GM12878 (cell line): ENCODE results near the gene HMGN3. TPM values are rescaled to one million over a fixed set of nuclear protein-coding genes. Genes with fewer than 3 reads are reported as not detected.

Source experiments
- ATAC-seq: fragments of 200-7000 bp; cut with Tn5 transposase; 3 replicates; pipeline ENCODE4 v1.9.1; 2020; ENCODE audit warnings: mild to moderate bottlenecking, moderate library complexity
- BruUV-seq: library from RNA; stranded (reverse); fragments of 400-500 nt; replicated peaks from 2 replicates; lab custom pipeline; 2021; lab: Mats Ljungman, UMichigan
- CTCF ChIA-PET: fragments of 300-600 bp; sonication (Branson Sonifier 250); formaldehyde crosslinking; extraction: SDS; loops from one replicate; lab custom pipeline; 2021; ENCODE audit warnings: inconsistent platforms; lab: Yijun Ruan, JAX
- POLR2A ChIA-PET: fragments of 350-600 bp; formaldehyde crosslinking; extraction: SDS; loops from one replicate; lab custom pipeline; 2021; ENCODE audit warnings: inconsistent platforms; lab: Charles Lee
- RAD21 ChIA-PET: fragments of 300-600 bp; sonication (Branson Sonifier 250); formaldehyde crosslinking; loops from one replicate; lab custom pipeline; 2023; ENCODE audit warnings: antibody characterized with exemption; ENCODE audit not compliant: unreplicated experiment; lab: Charles Lee
- SMC1A ChIA-PET: fragments of 300-600 bp; sonication (Branson Sonifier 250); formaldehyde crosslinking; loops from one replicate; lab custom pipeline; 2023; ENCODE audit not compliant: unreplicated experiment, uncharacterized antibody; lab: Charles Lee
- DNase-seq: peaks from one replicate; pipeline ENCODE4 v3.0.0-alpha.2; 2011; ENCODE audit warnings: low read depth, low spot score
- FAIRE-seq: peaks from 3 replicates; lab custom pipeline; 2011; peaks lifted over from hg19 to GRCh38; lab: Jason Lieb, UNC
- H2AFZ ChIP-seq: 2 replicates; pipeline ENCODE4 v1.6.0; 2011; ENCODE audit warnings: low read depth, low read length, control low read depth; ENCODE audit not compliant: control insufficient read depth
- H3K27ac ChIP-seq: 2 replicates; pipeline ENCODE4 v1.5.1; 2011; ENCODE audit warnings: control low read depth; ENCODE audit not compliant: control insufficient read depth, insufficient read depth
- H3K27me3 ChIP-seq, 2 experiments: replicated peaks in 1 of 2; 2 replicates each; pipeline versions ENCODE4 v1.6.0 to v1.6.1; 2011; ENCODE audit warnings: low read length in 1 of 2; ENCODE audit not compliant: control insufficient read depth in 2 of 2, insufficient read depth in 2 of 2
- H3K36me3 ChIP-seq, 2 experiments: 2 replicates each; pipeline ENCODE4 v1.5.1; 2011; ENCODE audit warnings: low read length in 1 of 2; ENCODE audit not compliant: control insufficient read depth in 2 of 2, insufficient read depth in 2 of 2
- H3K4me1 ChIP-seq: 2 replicates; pipeline ENCODE4 v1.6.1; 2011; ENCODE audit warnings: mild to moderate bottlenecking, low read length, moderate library complexity, mixed read lengths; ENCODE audit not compliant: control insufficient read depth, insufficient read depth
- H3K4me2 ChIP-seq: 2 replicates; pipeline ENCODE4 v1.6.0; 2011; ENCODE audit warnings: control low read depth; ENCODE audit not compliant: control insufficient read depth, insufficient read depth
- H3K4me3 ChIP-seq: fragments of 200-600 bp; sonication (generic); 2 replicates; pipeline ENCODE4 v1.5.1; 2016
- H3K79me2 ChIP-seq: 2 replicates; pipeline ENCODE4 v1.6.0; 2011; ENCODE audit warnings: low read length; ENCODE audit not compliant: control insufficient read depth, insufficient read depth
- H3K9ac ChIP-seq: 2 replicates; pipeline ENCODE4 v1.8.0; 2011; ENCODE audit warnings: low read length, control low read depth, mixed read lengths; ENCODE audit not compliant: control insufficient read depth, insufficient read depth
- H3K9me3 ChIP-seq: replicated peaks from 3 replicates; pipeline ENCODE4 v1.5.1; 2011; ENCODE audit warnings: mild to moderate bottlenecking, low read length; ENCODE audit not compliant: control insufficient read depth, insufficient read depth
- H4K20me1 ChIP-seq: 2 replicates; pipeline ENCODE4 v1.6.0; 2011; ENCODE audit not compliant: control insufficient read depth, insufficient read depth
- BACH1 ChIP-seq: fragments of 450-650 bp; IDR thresholded peaks from 2 replicates; pipeline ENCODE4 v1.6.1; 2017; ENCODE audit warnings: mild to moderate bottlenecking, borderline replicate concordance
- GATAD2B ChIP-seq: fragments of 450-650 bp; conservative IDR thresholded peaks from 2 replicates; pipeline ENCODE4 v1.6.1; 2017; ENCODE audit warnings: low read depth, mild to moderate bottlenecking, moderate library complexity
- MXI1 ChIP-seq: fragments of 150-350 bp; IDR thresholded peaks from 2 replicates; pipeline ENCODE4 v1.6.1; 2011; ENCODE audit warnings: low read depth, mild to moderate bottlenecking, inconsistent platforms, low read length, improper control_type of control experiment
- NFIC ChIP-seq: IDR thresholded peaks from 2 replicates; pipeline ENCODE4 v1.6.1; 2012; ENCODE audit warnings: low read depth, mild to moderate bottlenecking, inconsistent platforms, low read length, moderate library complexity
- NFXL1 ChIP-seq: fragments of 450-650 bp; IDR thresholded peaks from 2 replicates; pipeline ENCODE4 v1.6.1; 2017; ENCODE audit warnings: antibody characterized with exemption, mild to moderate bottlenecking, borderline replicate concordance
- PAX8 ChIP-seq: fragments of 450-650 bp; IDR thresholded peaks from 2 replicates; pipeline ENCODE4 v1.6.1; 2017; ENCODE audit warnings: mild to moderate bottlenecking, moderate library complexity
- PRDM15 ChIP-seq: fragments of 450-650 bp; formaldehyde crosslinking; IDR thresholded peaks from 2 replicates; pipeline ENCODE4 v1.4.0; 2020; ENCODE audit warnings: mild to moderate bottlenecking, moderate library complexity
- SMC3 ChIP-seq: IDR thresholded peaks from 2 replicates; pipeline ENCODE4 v1.6.1; 2011; ENCODE audit warnings: low read length, improper control_type of control experiment, borderline replicate concordance
- ZBED1 ChIP-seq: IDR thresholded peaks from 2 replicates; pipeline ENCODE4 v1.6.1; 2016; ENCODE audit warnings: borderline replicate concordance
- WGBS: methylation state at CpG from one replicate; pipeline ENCODE4 v1.1.6; 2016; ENCODE audit warnings: low lambda C conversion rate; ENCODE audit not compliant: insufficient replicate concordance, insufficient coverage; ENCODE audit errors: missing lambda C conversion rate; 5-methylcytosine and 5-hydroxymethylcytosine counted together
- in situ Hi-C: fragments of 300-500 bp; cut with MboI; formaldehyde crosslinking; loops from 9 replicates; pipeline ENCODE4 v1.14.3; 2018; ENCODE audit warnings: mixed read lengths
- intact Hi-C: fragments of 100-400 bp; cut with micrococcal nuclease; formaldehyde crosslinking; loops from one replicate; pipeline ENCODE4 v1.14.2; 2022; ENCODE audit not compliant: unreplicated experiment
- polyA plus RNA-seq, 11 experiments: library from polyadenylated mRNA; depleted of rRNA in 4 of 11; unstranded in 6 of 11; stranded (reverse) in 5 of 11; fragments of >200 nt; fragmentation: Nextera tagmentation in 4 of 11; fragmentation: Illumina TruSeq in 1 of 11; extraction: Ambion mirVana in 4 of 11; extraction: Trizol in 1 of 11; gene quantifications; 1 replicate in 1 of 11; 2 replicates in 10 of 11; pipeline versions ENCODE4 v1.2.1 to v1.2.3, GENCODE V29; 2011 to 2016; ENCODE audit warnings: inconsistent platforms in 2 of 11, missing spikeins in 2 of 11, low read depth in 1 of 11
- total RNA-seq, 4 experiments: library from RNA; depleted of rRNA in 3 of 4; stranded (reverse); fragments of >200 nt in 3 of 4; fragmentation: Illumina TruSeq in 1 of 4; extraction: Trizol in 1 of 4; gene quantifications; 2 replicates each; pipeline versions ENCODE4 v1.2.1 to v1.2.3, GENCODE V29; 2013 to 2021
- TF ChIP-seq, protein P1 (sequence below): IDR thresholded peaks from 2 replicates; pipeline ENCODE4 v1.6.1; 2012; ENCODE audit warnings: low read depth, low read length, improper control_type of control experiment
- TF ChIP-seq, protein P2 (sequence below): fragments of 450-650 bp; IDR thresholded peaks from 2 replicates; pipeline ENCODE4 v1.6.1; 2016; ENCODE audit warnings: mild to moderate bottlenecking, moderate library complexity, borderline replicate concordance
- TF ChIP-seq, protein P3 (sequence below): fragments of 150-350 bp; IDR thresholded peaks from 2 replicates; pipeline ENCODE4 v1.6.1; 2014; ENCODE audit warnings: mild to moderate bottlenecking, low read depth, low read length

The HMGN3 gene
- total and polyA plus RNA-seq, 10 of the 15 experiments (the other 5 are each of a cell fraction or from before 2014, with no cell fraction given), result 115 to 496 (median 262) TPM

DNA sequence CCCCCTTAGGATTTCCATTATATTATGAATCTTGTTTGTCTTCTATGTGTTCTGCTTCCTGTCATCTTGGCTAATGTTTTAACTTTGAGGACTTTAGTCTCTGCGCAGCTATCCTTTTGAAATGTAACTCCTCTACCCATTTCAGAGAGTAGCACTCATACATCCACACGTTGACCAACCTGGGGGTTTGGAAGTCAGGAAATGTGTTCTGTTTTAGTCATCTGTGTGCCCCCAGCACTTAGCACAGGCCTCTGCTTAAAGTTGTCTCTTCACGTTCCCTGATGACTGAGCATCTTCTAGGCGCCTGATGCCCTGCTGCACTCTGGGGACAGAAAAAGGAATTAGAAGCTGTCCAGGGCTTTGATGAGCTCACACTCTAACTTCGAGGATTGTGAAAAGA lies 47.9 kb downstream of the HMGN3 start:
- 54% methylated on average over 5 of the region's 5 CpGs for WGBS
- H3K4me1 ChIP-seq, result no peaks in the 10 kb centered on the region
- in situ Hi-C loops, result no loop called here
- CTCF ChIA-PET, result no interaction called here
- intact Hi-C loops, result no loop called here
- SMC1A ChIA-PET, result no interaction called here
- H3K79me2 ChIP-seq, result no peaks in the 10 kb centered on the region
- no peaks in the 10 kb centered on the region for H3K27me3 ChIP-seq
- TF ChIP-seq GATAD2B (no peak), PAX8 (no peak), NFIC (no peak), ZBED1 (no peak), NFXL1 (no peak), SMC3 (no peak), MXI1 (no peak), BACH1 (no peak), PRDM15 (CRISPR knock-in tag) (no peak)
- TF ChIP-seq, protein P1, sequence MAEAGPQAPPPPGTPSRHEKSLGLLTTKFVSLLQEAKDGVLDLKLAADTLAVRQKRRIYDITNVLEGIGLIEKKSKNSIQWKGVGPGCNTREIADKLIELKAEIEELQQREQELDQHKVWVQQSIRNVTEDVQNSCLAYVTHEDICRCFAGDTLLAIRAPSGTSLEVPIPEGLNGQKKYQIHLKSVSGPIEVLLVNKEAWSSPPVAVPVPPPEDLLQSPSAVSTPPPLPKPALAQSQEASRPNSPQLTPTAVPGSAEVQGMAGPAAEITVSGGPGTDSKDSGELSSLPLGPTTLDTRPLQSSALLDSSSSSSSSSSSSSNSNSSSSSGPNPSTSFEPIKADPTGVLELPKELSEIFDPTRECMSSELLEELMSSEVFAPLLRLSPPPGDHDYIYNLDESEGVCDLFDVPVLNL, result no peak
- TF ChIP-seq, protein P2, sequence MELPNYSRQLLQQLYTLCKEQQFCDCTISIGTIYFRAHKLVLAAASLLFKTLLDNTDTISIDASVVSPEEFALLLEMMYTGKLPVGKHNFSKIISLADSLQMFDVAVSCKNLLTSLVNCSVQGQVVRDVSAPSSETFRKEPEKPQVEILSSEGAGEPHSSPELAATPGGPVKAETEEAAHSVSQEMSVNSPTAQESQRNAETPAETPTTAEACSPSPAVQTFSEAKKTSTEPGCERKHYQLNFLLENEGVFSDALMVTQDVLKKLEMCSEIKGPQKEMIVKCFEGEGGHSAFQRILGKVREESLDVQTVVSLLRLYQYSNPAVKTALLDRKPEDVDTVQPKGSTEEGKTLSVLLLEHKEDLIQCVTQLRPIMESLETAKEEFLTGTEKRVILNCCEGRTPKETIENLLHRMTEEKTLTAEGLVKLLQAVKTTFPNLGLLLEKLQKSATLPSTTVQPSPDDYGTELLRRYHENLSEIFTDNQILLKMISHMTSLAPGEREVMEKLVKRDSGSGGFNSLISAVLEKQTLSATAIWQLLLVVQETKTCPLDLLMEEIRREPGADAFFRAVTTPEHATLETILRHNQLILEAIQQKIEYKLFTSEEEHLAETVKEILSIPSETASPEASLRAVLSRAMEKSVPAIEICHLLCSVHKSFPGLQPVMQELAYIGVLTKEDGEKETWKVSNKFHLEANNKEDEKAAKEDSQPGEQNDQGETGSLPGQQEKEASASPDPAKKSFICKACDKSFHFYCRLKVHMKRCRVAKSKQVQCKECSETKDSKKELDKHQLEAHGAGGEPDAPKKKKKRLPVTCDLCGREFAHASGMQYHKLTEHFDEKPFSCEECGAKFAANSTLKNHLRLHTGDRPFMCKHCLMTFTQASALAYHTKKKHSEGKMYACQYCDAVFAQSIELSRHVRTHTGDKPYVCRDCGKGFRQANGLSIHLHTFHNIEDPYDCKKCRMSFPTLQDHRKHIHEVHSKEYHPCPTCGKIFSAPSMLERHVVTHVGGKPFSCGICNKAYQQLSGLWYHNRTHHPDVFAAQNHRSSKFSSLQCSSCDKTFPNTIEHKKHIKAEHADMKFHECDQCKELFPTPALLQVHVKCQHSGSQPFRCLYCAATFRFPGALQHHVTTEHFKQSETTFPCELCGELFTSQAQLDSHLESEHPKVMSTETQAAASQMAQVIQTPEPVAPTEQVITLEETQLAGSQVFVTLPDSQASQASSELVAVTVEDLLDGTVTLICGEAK, result no peak
- TF ChIP-seq, protein P3, sequence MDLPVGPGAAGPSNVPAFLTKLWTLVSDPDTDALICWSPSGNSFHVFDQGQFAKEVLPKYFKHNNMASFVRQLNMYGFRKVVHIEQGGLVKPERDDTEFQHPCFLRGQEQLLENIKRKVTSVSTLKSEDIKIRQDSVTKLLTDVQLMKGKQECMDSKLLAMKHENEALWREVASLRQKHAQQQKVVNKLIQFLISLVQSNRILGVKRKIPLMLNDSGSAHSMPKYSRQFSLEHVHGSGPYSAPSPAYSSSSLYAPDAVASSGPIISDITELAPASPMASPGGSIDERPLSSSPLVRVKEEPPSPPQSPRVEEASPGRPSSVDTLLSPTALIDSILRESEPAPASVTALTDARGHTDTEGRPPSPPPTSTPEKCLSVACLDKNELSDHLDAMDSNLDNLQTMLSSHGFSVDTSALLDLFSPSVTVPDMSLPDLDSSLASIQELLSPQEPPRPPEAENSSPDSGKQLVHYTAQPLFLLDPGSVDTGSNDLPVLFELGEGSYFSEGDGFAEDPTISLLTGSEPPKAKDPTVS, result no peak
- no TSS peak for BruUV-seq
- no peak overlapping the region for H3K4me3 ChIP-seq
- H4K20me1 ChIP-seq, result no peaks in the 10 kb centered on the region
- H3K9ac ChIP-seq, result no peak overlapping the region
- ATAC-seq (no peak), FAIRE-seq (no peak), DNase-seq (no peak)
- no peak overlapping the region for H2AFZ ChIP-seq
- RAD21 ChIA-PET, result no interaction called here
- no peak overlapping the region for H3K4me2 ChIP-seq
- no peaks in the 10 kb centered on the region for H3K9me3 ChIP-seq
- POLR2A ChIA-PET, result no interaction called here
- no peak overlapping the region for H3K27ac ChIP-seq
- H3K36me3 ChIP-seq, result no peaks in the 10 kb centered on the region
